A549 (cell line): Measurements from ENCODE around the gene PRKN. TPM values are rescaled to one million over a fixed set of nuclear protein-coding genes. Genes with fewer than 3 reads are reported as not detected.

Source experiments
- ATAC-seq, 2 experiments: fragments of 200-7000 bp in 1 of 2; fragments of >200 bp in 1 of 2; cut with Nextera tagmentation in 1 of 2; cut with Tn5 transposase in 1 of 2; 3 replicates each; pipeline versions ENCODE4 v1.8.0 to v1.9.1; 2018 to 2020; ENCODE audit warnings: mild to moderate bottlenecking in 1 of 2, moderate library complexity in 1 of 2
- CTCF ChIA-PET: fragments of 300-600 bp; sonication (Branson Sonifier 250); formaldehyde crosslinking; extraction: SDS; loops from one replicate; lab custom pipeline; 2021; ENCODE audit warnings: antibody characterized with exemption, inconsistent platforms; lab: Yijun Ruan, JAX
- POLR2A ChIA-PET: fragments of 350-600 bp; formaldehyde crosslinking; extraction: SDS; loops from one replicate; lab custom pipeline; 2021; ENCODE audit warnings: antibody characterized with exemption, inconsistent platforms; lab: Yijun Ruan, JAX
- DNase-seq, 2 experiments: peaks; one replicate each; pipeline versions ENCODE4 v3.0.0 to v3.0.0-alpha.2; 2011 to 2016; ENCODE audit warnings: low read depth in 1 of 2, low spot score in 1 of 2
- FAIRE-seq: peaks from 2 replicates; lab custom pipeline; 2011; peaks lifted over from hg19 to GRCh38; lab: Jason Lieb, UNC
- H3K27ac ChIP-seq, 2 experiments: fragments of >200 bp; sonication (Bioruptor Twin); formaldehyde crosslinking; 3 replicates each; pipeline ENCODE4 v1.5.1; 2016 to 2017
- H3K4me1 ChIP-seq: fragments of >200 bp; sonication (Bioruptor Twin); formaldehyde crosslinking; 3 replicates; pipeline ENCODE4 v1.6.1; 2016
- H3K4me2 ChIP-seq: fragments of >200 bp; sonication (Bioruptor Twin); formaldehyde crosslinking; 3 replicates; pipeline ENCODE4 v1.6.1; 2016
- H3K4me3 ChIP-seq: fragments of >200 bp; sonication (Bioruptor Twin); formaldehyde crosslinking; 3 replicates; pipeline ENCODE4 v1.5.1; 2016
- H3K9me3 ChIP-seq: fragments of >200 bp; sonication (Bioruptor Twin); formaldehyde crosslinking; 3 replicates; pipeline ENCODE4 v1.6.1; 2016
- ATOH8 ChIP-seq: fragments of 250-450 bp; sonication (Bioruptor Pico); IDR thresholded peaks from 2 replicates; pipeline ENCODE4 v1.5.0; 2020; ENCODE audit warnings: low read depth, mild to moderate bottlenecking, moderate library complexity
- CBX2 ChIP-seq: fragments of 200-600 bp; sonication (generic); IDR thresholded peaks from 2 replicates; pipeline ENCODE4 v1.6.1; 2016; ENCODE audit warnings: low read depth, mild to moderate bottlenecking, borderline replicate concordance
- CBX8 ChIP-seq: fragments of 200-600 bp; sonication (generic); IDR thresholded peaks from 2 replicates; pipeline ENCODE4 v1.6.1; 2016
- CEBPB ChIP-seq, 2 experiments: fragments of >200 bp in 1 of 2; sonication (Bioruptor Twin) in 1 of 2; formaldehyde crosslinking in 1 of 2; IDR thresholded peaks; 2 replicates each; pipeline ENCODE4 v1.6.1; 2012 to 2016
- E2F6 ChIP-seq: IDR thresholded peaks from 2 replicates; pipeline ENCODE4 v1.6.1; 2012; ENCODE audit warnings: low read depth, borderline replicate concordance
- ELK1 ChIP-seq: fragments of 150-350 bp; IDR thresholded peaks from 2 replicates; pipeline ENCODE4 v1.6.1; 2014; ENCODE audit warnings: low read depth, mild to moderate bottlenecking, low read length
- EP300 ChIP-seq, 2 experiments: fragments of >200 bp; sonication (Bioruptor Twin); formaldehyde crosslinking; IDR thresholded peaks; 2 replicates in 1 of 2; 3 replicates in 1 of 2; pipeline ENCODE4 v1.6.1; 2016 to 2017
- ESRRA ChIP-seq: fragments of 150-350 bp; IDR thresholded peaks from 2 replicates; pipeline ENCODE4 v1.6.1; 2014; ENCODE audit warnings: mild to moderate bottlenecking, low read length, borderline replicate concordance
- GATA3 ChIP-seq: IDR thresholded peaks from 2 replicates; pipeline ENCODE4 v1.6.1; 2012; ENCODE audit warnings: borderline replicate concordance
- HMGXB4 ChIP-seq: fragments of 250-450 bp; sonication (Bioruptor Pico); IDR thresholded peaks from 2 replicates; pipeline ENCODE4 v1.5.0; 2021; ENCODE audit warnings: mild to moderate bottlenecking, moderate library complexity, borderline replicate concordance
- HOXB5 ChIP-seq: fragments of 250-450 bp; sonication (Bioruptor Pico); IDR thresholded peaks from 2 replicates; pipeline ENCODE4 v1.5.0; 2020; ENCODE audit warnings: mild to moderate bottlenecking, moderate library complexity
- MAZ ChIP-seq: fragments of 150-350 bp; IDR thresholded peaks from 2 replicates; pipeline ENCODE4 v1.6.1; 2014; ENCODE audit warnings: antibody characterized with exemption, low read depth, low read length, borderline replicate concordance
- NR3C1 ChIP-seq: fragments of >200 bp; sonication (Bioruptor Twin); formaldehyde crosslinking; IDR thresholded peaks from 3 replicates; pipeline ENCODE4 v1.6.1; 2017
- PBX3 ChIP-seq: IDR thresholded peaks from 2 replicates; pipeline ENCODE4 v1.6.1; 2012
- PHF8 ChIP-seq: fragments of 200-600 bp; sonication (generic); IDR thresholded peaks from 2 replicates; pipeline ENCODE4 v1.6.1; 2016; ENCODE audit warnings: low read depth, mild to moderate bottlenecking, antibody characterized with exemption, moderate library complexity, borderline replicate concordance
- POLR2A ChIP-seq: IDR thresholded peaks from 2 replicates; pipeline ENCODE4 v1.6.1; 2012; ENCODE audit warnings: mild to moderate bottlenecking, low read length
- REST ChIP-seq: fragments of 200-600 bp; sonication (generic); IDR thresholded peaks from 2 replicates; pipeline ENCODE4 v1.6.1; 2016; ENCODE audit warnings: antibody characterized with exemption, mild to moderate bottlenecking, moderate library complexity
- SMC3 ChIP-seq: fragments of >200 bp; sonication (Bioruptor Twin); formaldehyde crosslinking; IDR thresholded peaks from 3 replicates; pipeline ENCODE4 v1.6.1; 2018; ENCODE audit warnings: inconsistent platforms
- TP53 ChIP-seq: fragments of 250-450 bp; sonication (Bioruptor Pico); IDR thresholded peaks from 2 replicates; pipeline ENCODE4 v1.5.0; 2021; ENCODE audit warnings: mild to moderate bottlenecking, moderate library complexity
- USF2 ChIP-seq: fragments of 450-650 bp; IDR thresholded peaks from 2 replicates; pipeline ENCODE4 v1.6.1; 2014; ENCODE audit warnings: antibody characterized with exemption
- ZC3H11A ChIP-seq: fragments of 450-650 bp; IDR thresholded peaks from 2 replicates; pipeline ENCODE4 v1.6.1; 2014; ENCODE audit warnings: antibody characterized with exemption, mild to moderate bottlenecking
- ZSCAN20 ChIP-seq: fragments of 250-450 bp; sonication (Bioruptor Pico); IDR thresholded peaks from 2 replicates; pipeline ENCODE4 v1.8.0; 2022; ENCODE audit warnings: mild to moderate bottlenecking, moderate library complexity
- WGBS: methylation state at CpG from one replicate; pipeline ENCODE4 v1.1.6; 2017; ENCODE audit errors: missing lambda C conversion rate; 5-methylcytosine and 5-hydroxymethylcytosine counted together
- polyA plus RNA-seq, 4 experiments: library from polyadenylated mRNA; depleted of rRNA in 3 of 4; stranded (reverse); fragments of >200 nt; fragmentation: RNase III in 1 of 4; extraction: RNeasy Plus Mini Kit Qiagen cat#74134 plus additional on column Dnase treatment in 1 of 4; gene quantifications; 2 replicates in 3 of 4; 3 replicates in 1 of 4; pipeline ENCODE4 v1.2.3, GENCODE V29; 2011 to 2017

The PRKN gene
- polyA plus RNA-seq, 2 of the 4 experiments (the other 2 are of a cell fraction): 0.36 to 0.39 TPM

GRCh38 chr6:162371121-162371520 lies 356.4 kb downstream of the PRKN start (continued):
- no peak for TF ChIP-seq ESRRA
- TF ChIP-seq, all 56 proteins: peak for 0

- POLR2A ChIA-PET: no interaction called here
- ATAC-seq (no peak), DNase-seq (no peak), FAIRE-seq (no peak)
- Histone ChIP-seq H3K9me3 (no peaks in the 10 kb centered on the region), H3K4me2 (no peak overlapping the region), H3K27ac (no peak overlapping the region), H3K4me1 (no peaks in the 10 kb centered on the region)
- 68% methylated on average over 2 of the region's 2 CpGs for WGBS
- CTCF ChIA-PET: interaction anchor here (1.5 kb wide), 1 partner anchor 52 kb away, joined by 3 read pairs; no protein-coding TSS in a partner anchor
- TF ChIP-seq ZSCAN20 (CRISPR knock-in tag): no peak
- TF ChIP-seq NR3C1: no peak
- TF ChIP-seq CBX8: no peak
- no peak for TF ChIP-seq ATOH8 (CRISPR knock-in tag)
- TF ChIP-seq HOXB5: no peak
- TF ChIP-seq PHF8: no peak
- no peak for TF ChIP-seq CBX2
- TF ChIP-seq HMGXB4 (CRISPR knock-in tag): no peak
- no peak for TF ChIP-seq MAZ
- no peak for TF ChIP-seq USF2
- TF ChIP-seq ZC3H11A: no peak
- TF ChIP-seq SMC3: no peak
- no peak for TF ChIP-seq E2F6
- no peak for TF ChIP-seq POLR2A
- TF ChIP-seq PBX3: no peak
- TF ChIP-seq GATA3: no peak
- TF ChIP-seq, all 56 proteins: peak for 0
- no peak overlapping the region for H3K4me3 ChIP-seq
Measured at GRCh38 chr6:162369091-162369490, 358.5 kb downstream of the PRKN start.

GRCh38 chr6:162364488-162364887 lies 363.1 kb downstream of the PRKN start:
- CTCF ChIA-PET: no interaction called here
- no peak overlapping the region for H3K4me3 ChIP-seq
- 59% methylated on average over 4 of the region's 4 CpGs for WGBS
- no peak for ATAC-seq
- H3K4me2 ChIP-seq: no peak overlapping the region
- H3K9me3 ChIP-seq: no peaks in the 10 kb centered on the region
- no peak for DNase-seq
- no peaks in the 10 kb centered on the region for H3K4me1 ChIP-seq
- H3K27ac ChIP-seq: no peak overlapping the region
- FAIRE-seq: no peak
- POLR2A ChIA-PET: no interaction called here
- TF ChIP-seq NR3C1 (no peak), CEBPB (IDR thresholded peaks at IDR 0.05) (no peak), REST (no peak), TP53 (CRISPR knock-in tag) (no peak), PBX3 (no peak), ELK1 (no peak), EP300 (IDR thresholded peaks at IDR 0.05) (no peak)
